AG04450 (cell line): ENCODE data around the gene EXD1. TPM values are rescaled to one million over a fixed set of nuclear protein-coding genes. Genes with fewer than 3 reads are reported as not detected.

Source experiments
- CTCF ChIA-PET: fragments of 300-600, 350-600 bp; formaldehyde crosslinking; extraction: SDS; loops from one replicate; lab custom pipeline; 2022; ENCODE audit warnings: antibody characterized with exemption, inconsistent platforms; lab: Charles Lee
- POLR2A ChIA-PET: fragments of 350-600 bp; formaldehyde crosslinking; extraction: SDS; loops from one replicate; lab custom pipeline; 2021; ENCODE audit warnings: antibody characterized with exemption, inconsistent platforms; lab: Yijun Ruan, JAX
- DNase-seq: peaks from one replicate; pipeline ENCODE4 v3.0.0-alpha.2; 2011; ENCODE audit warnings: low read depth, low spot score
- H3K27ac ChIP-seq: one replicate; pipeline ENCODE4 v1.5.1; 2012; ENCODE audit warnings: low read depth, low read length, control low read depth
- H3K27me3 ChIP-seq: one replicate; pipeline ENCODE4 v1.6.0; 2012; ENCODE audit warnings: low read length; ENCODE audit not compliant: control insufficient read depth, insufficient read depth
- H3K4me3 ChIP-seq: 2 replicates; pipeline ENCODE4 v1.5.1; 2011; ENCODE audit warnings: mild to moderate bottlenecking, low read depth, low read length, control low read depth
- H3K9me3 ChIP-seq: 2 replicates; pipeline ENCODE4 v1.5.1; 2012; ENCODE audit warnings: low read length; ENCODE audit not compliant: control insufficient read depth, insufficient read depth
- polyA minus RNA-seq: library from RNA; depleted of rRNA, polyadenylated mRNA; stranded (reverse); fragments of >200 nt; gene quantifications from 2 replicates; pipeline ENCODE4 v1.2.3, GENCODE V29; 2011; rRNA and poly(A)+ RNA removed
- polyA plus RNA-seq: library from polyadenylated mRNA; depleted of rRNA; stranded (reverse); fragments of >200 nt; gene quantifications from 2 replicates; pipeline ENCODE4 v1.2.3, GENCODE V29; 2011; rRNA removed
- TF ChIP-seq, protein P1 (sequence below): IDR thresholded peaks from 2 replicates; pipeline ENCODE4 v1.5.1; 2011; ENCODE audit warnings: low read depth, low read length, control low read depth, inconsistent platforms

Gene EXD1, protein sequence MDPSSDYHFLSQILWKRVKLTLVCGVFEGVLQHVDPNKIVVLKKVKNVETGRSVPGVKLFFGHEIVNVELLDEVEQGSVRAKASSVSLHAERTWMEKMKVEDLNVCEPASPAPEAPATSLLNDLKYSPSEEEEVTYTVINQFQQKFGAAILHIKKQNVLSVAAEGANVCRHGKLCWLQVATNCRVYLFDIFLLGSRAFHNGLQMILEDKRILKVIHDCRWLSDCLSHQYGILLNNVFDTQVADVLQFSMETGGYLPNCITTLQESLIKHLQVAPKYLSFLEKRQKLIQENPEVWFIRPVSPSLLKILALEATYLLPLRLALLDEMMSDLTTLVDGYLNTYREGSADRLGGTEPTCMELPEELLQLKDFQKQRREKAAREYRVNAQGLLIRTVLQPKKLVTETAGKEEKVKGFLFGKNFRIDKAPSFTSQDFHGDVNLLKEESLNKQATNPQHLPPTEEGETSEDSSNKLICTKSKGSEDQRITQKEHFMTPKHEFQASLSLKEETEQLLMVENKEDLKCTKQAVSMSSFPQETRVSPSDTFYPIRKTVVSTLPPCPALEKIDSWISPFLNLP
- polyA plus RNA-seq (not detected in 2 replicates), polyA minus RNA-seq (not detected in 2 replicates)

DNA sequence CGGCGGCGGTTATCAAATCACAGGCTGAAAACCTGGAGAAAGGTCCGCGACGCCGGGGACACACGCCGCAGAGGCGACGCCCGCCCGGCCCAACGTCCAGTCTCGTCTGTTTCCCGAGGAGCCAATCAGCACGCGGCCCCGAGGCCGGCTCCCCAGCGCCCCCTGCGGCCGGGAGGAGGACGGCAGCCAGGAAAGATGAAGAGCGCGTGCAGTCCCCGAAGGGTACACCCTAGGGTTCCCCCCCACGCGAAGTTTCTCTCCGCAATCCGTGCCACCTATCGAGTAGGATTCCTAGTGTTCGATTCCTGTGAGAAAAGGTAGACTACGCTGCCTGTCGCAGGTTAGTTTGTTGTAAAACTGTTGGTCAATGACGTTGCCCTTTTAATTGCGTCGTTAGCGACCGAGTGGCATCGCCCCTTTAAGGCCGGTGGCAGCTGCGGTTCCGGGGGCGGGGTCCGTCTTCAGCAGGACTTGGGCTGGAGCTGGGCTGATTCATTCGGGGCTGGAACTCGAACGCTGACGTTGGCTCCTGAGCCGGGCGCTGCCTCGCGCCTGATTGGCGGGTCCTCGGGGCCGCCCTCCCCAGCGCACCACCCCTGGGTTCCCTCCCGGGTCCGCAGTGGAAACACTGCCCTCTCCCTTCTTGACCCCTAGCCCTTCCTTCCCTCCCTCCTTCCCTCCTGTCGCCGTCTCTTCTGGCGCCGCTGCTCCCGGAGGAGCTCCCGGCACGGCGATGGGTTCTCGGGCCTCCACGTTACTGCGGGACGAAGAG, at the start of gene EXD1, which contains the start of gene CHP1:
EXD1 (minus strand) TSS at position 108 of the 772 bp plus-strand sequence. CDS start 4,182 bp downstream, outside the sequence.
CHP1 (plus strand) TSS at position 619 of the 772 bp plus-strand sequence; CDS start at position 734, 115 bp downstream.
- H3K9me3 ChIP-seq: no peaks in the 10 kb centered on the region; the same call in 1 of the 2 replicates
- peak within 1 kb of the TSS; percentile 89 for H3K27ac ChIP-seq
- TF ChIP-seq, protein P1, sequence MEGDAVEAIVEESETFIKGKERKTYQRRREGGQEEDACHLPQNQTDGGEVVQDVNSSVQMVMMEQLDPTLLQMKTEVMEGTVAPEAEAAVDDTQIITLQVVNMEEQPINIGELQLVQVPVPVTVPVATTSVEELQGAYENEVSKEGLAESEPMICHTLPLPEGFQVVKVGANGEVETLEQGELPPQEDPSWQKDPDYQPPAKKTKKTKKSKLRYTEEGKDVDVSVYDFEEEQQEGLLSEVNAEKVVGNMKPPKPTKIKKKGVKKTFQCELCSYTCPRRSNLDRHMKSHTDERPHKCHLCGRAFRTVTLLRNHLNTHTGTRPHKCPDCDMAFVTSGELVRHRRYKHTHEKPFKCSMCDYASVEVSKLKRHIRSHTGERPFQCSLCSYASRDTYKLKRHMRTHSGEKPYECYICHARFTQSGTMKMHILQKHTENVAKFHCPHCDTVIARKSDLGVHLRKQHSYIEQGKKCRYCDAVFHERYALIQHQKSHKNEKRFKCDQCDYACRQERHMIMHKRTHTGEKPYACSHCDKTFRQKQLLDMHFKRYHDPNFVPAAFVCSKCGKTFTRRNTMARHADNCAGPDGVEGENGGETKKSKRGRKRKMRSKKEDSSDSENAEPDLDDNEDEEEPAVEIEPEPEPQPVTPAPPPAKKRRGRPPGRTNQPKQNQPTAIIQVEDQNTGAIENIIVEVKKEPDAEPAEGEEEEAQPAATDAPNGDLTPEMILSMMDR: peak; percentile 97
- no peaks in the 10 kb centered on the region for H3K27me3 ChIP-seq
- DNase-seq: peak; percentile 93
- POLR2A ChIA-PET: interaction anchor here (0.5 to 1.5 kb wide), 7 partner anchors 19 to 466 kb away, joined by 3 to 6 read pairs (median 4); partner anchors contain the start of genes NUSAP1 and OIP5
- CTCF ChIA-PET: interaction anchor here (0.7 to 1.6 kb wide), 9 partner anchors 8 to 373 kb away, joined by 3 to 6 read pairs (median 4); partner anchors contain the start of genes NUSAP1 and OIP5
- peak within 1 kb of the TSS; percentile 97 for H3K4me3 ChIP-seq

- Histone ChIP-seq H3K27ac (no peak overlapping the region), H3K9me3 (no peaks in the 10 kb centered on the region), H3K4me3 (no peak overlapping the region), H3K27me3 (no peaks in the 10 kb centered on the region)
- no peak for DNase-seq
- POLR2A ChIA-PET: no interaction called here
- CTCF ChIA-PET: no interaction called here
- TF ChIP-seq, protein P1: no peak
Measured at GRCh38 chr15:41279535-41280283, 49.2 kb upstream of the EXD1 start.

DNA sequence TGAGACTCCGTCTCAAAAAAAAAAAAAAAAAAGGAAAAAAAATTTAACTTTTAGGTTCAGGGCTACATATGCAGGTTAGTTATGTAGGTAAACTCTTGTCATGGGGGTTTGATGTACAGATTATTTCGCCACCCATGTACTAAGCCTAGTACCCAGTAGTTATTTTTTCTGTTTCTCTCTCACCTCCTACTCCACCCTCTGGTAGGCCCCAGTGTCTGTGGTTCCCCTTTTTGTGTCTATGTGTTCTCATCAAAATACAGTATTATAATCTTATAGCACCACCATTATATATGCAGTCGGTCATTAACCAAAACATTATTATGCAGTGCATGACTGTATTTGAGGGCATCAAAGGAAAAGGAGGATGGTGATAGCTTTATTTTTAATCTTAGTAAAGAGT, 47.8 kb upstream of the EXD1 start:
- DNase-seq: no peak
- Histone ChIP-seq H3K27ac (no peak overlapping the region), H3K4me3 (no peak overlapping the region), H3K9me3 (no peaks in the 10 kb centered on the region), H3K27me3 (no peaks in the 10 kb centered on the region)
- ChIA-PET CTCF (no interaction called here), POLR2A (no interaction called here)
- TF ChIP-seq, protein P1: no peak

GRCh38 chr15:41276831-41277230, 46.3 kb upstream of the EXD1 start:
- CTCF ChIA-PET: no interaction called here
- POLR2A ChIA-PET: no interaction called here
- no peak for DNase-seq

More at GRCh38 chr15:41276831-41277230, 46.3 kb upstream of the EXD1 start:
- H3K9me3 ChIP-seq: no peaks in the 10 kb centered on the region
- no peak overlapping the region for H3K27ac ChIP-seq
- H3K27me3 ChIP-seq: no peaks in the 10 kb centered on the region
- TF ChIP-seq, protein P1: no peak
- H3K4me3 ChIP-seq: no peak overlapping the region
